ENCODE measurements around the gene CBLB.

Gene CBLB

GRCh38 chr3:105656651-105657504 lies 211.9 kb downstream of the CBLB start:
- no peak for DNase-seq
- CTCF ChIA-PET = interaction anchor here (1.1 kb wide), 1 partner anchor 104 kb away, joined by 5 read pairs; no protein-coding TSS in a partner anchor
- Mint-ChIP-seq H3K36me3 (peaks cover 38% of the 10 kb centered on the region), H3K4me3 (no peak overlapping the region), H3K4me1 (no peaks in the 10 kb centered on the region), H3K9me3 (no peaks in the 10 kb centered on the region), H3K27ac (no peak overlapping the region), H3K27me3 (no peaks in the 10 kb centered on the region)

- H3K27ac Mint-ChIP-seq = no peak overlapping the region
- peaks cover 3% of the 10 kb centered on the region for H3K27me3 Mint-ChIP-seq
- H3K9me3 Mint-ChIP-seq = no peaks in the 10 kb centered on the region
- no peak overlapping the region for H3K4me3 Mint-ChIP-seq
- H3K4me1 Mint-ChIP-seq = no peaks in the 10 kb centered on the region
- peaks cover 25% of the 10 kb centered on the region for H3K36me3 Mint-ChIP-seq
- CTCF ChIA-PET = no interaction called here
- no peak for DNase-seq
These were observed 214.9 kb downstream of the CBLB start for GRCh38 chr3:105653868-105654267.

- DNase-seq = no peak
- no peaks in the 10 kb centered on the region for H3K4me1 Mint-ChIP-seq
- no peak overlapping the region for H3K4me3 Mint-ChIP-seq
- no peaks in the 10 kb centered on the region for H3K9me3 Mint-ChIP-seq
- H3K36me3 Mint-ChIP-seq = peaks cover 18% of the 10 kb centered on the region
- CTCF ChIA-PET = no interaction called here
- H3K27me3 Mint-ChIP-seq = peaks cover 4% of the 10 kb centered on the region
- H3K27ac Mint-ChIP-seq = no peak overlapping the region
These were observed 215.6 kb downstream of the CBLB start for GRCh38 chr3:105653166-105653565.

- Mint-ChIP-seq H3K9me3 (no peaks in the 10 kb centered on the region), H3K4me1 (no peaks in the 10 kb centered on the region), H3K27ac (no peak overlapping the region), H3K4me3 (no peak overlapping the region), H3K36me3 (no peaks in the 10 kb centered on the region), H3K27me3 (peaks cover 7% of the 10 kb centered on the region)
- CTCF ChIA-PET = no interaction called here
- no peak for DNase-seq
These were observed 219.3 kb downstream of the CBLB start for GRCh38 chr3:105649480-105649879.

GRCh38 chr3:105647047-105647446 lies 221.8 kb downstream of the CBLB start:
- Mint-ChIP-seq H3K9me3 (no peaks in the 10 kb centered on the region), H3K27ac (no peak overlapping the region), H3K4me3 (no peak overlapping the region), H3K36me3 (no peaks in the 10 kb centered on the region), H3K27me3 (peaks cover 7% of the 10 kb centered on the region), H3K4me1 (no peaks in the 10 kb centered on the region)
- DNase-seq = no peak
- CTCF ChIA-PET = no interaction called here

- DNase-seq = no peak
- Mint-ChIP-seq H3K4me3 (no peak overlapping the region), H3K27ac (no peak overlapping the region), H3K4me1 (no peaks in the 10 kb centered on the region), H3K27me3 (no peaks in the 10 kb centered on the region), H3K9me3 (no peaks in the 10 kb centered on the region), H3K36me3 (no peaks in the 10 kb centered on the region)
- CTCF ChIA-PET = no interaction called here
These were observed 229.7 kb downstream of the CBLB start for GRCh38 chr3:105639131-105639530.

- H3K27ac Mint-ChIP-seq = no peak overlapping the region
- no peaks in the 10 kb centered on the region for H3K4me1 Mint-ChIP-seq
- CTCF ChIA-PET = no interaction called here
- no peaks in the 10 kb centered on the region for H3K36me3 Mint-ChIP-seq
- no peak for DNase-seq
- H3K27me3 Mint-ChIP-seq = peaks cover 3% of the 10 kb centered on the region
- no peak overlapping the region for H3K4me3 Mint-ChIP-seq
- no peaks in the 10 kb centered on the region for H3K9me3 Mint-ChIP-seq
These were observed 234.1 kb downstream of the CBLB start for GRCh38 chr3:105634708-105635107.

GRCh38 chr3:105629718-105630117 lies 239.1 kb downstream of the CBLB start:
- DNase-seq = no peak
- Mint-ChIP-seq H3K4me1 (no peaks in the 10 kb centered on the region), H3K4me3 (no peak overlapping the region), H3K36me3 (no peaks in the 10 kb centered on the region), H3K9me3 (no peaks in the 10 kb centered on the region), H3K27me3 (peaks cover 3% of the 10 kb centered on the region), H3K27ac (no peak overlapping the region)
- CTCF ChIA-PET = no interaction called here

- CTCF ChIA-PET = no interaction called here
- no peak for DNase-seq
- no peaks in the 10 kb centered on the region for H3K36me3 Mint-ChIP-seq
- H3K9me3 Mint-ChIP-seq = no peaks in the 10 kb centered on the region
- no peaks in the 10 kb centered on the region for H3K4me1 Mint-ChIP-seq
- peaks cover 3% of the 10 kb centered on the region for H3K27me3 Mint-ChIP-seq
- H3K4me3 Mint-ChIP-seq = no peak overlapping the region
- H3K27ac Mint-ChIP-seq = no peak overlapping the region
These were observed 242.1 kb downstream of the CBLB start for GRCh38 chr3:105626739-105627138.

GRCh38 chr3:105622169-105622568 lies 246.6 kb downstream of the CBLB start:
- Mint-ChIP-seq H3K27ac (no peak overlapping the region), H3K4me1 (no peaks in the 10 kb centered on the region), H3K36me3 (no peaks in the 10 kb centered on the region), H3K9me3 (no peaks in the 10 kb centered on the region), H3K4me3 (no peak overlapping the region), H3K27me3 (no peaks in the 10 kb centered on the region)
- CTCF ChIA-PET = no interaction called here
- DNase-seq = no peak

GRCh38 chr3:105620236-105620635 lies 248.6 kb downstream of the CBLB start:
- H3K4me1 Mint-ChIP-seq = no peaks in the 10 kb centered on the region
- H3K9me3 Mint-ChIP-seq = no peaks in the 10 kb centered on the region
- H3K4me3 Mint-ChIP-seq = no peak overlapping the region
- H3K27ac Mint-ChIP-seq = no peak overlapping the region
- CTCF ChIA-PET = no interaction called here
- DNase-seq = no peak
- no peaks in the 10 kb centered on the region for H3K27me3 Mint-ChIP-seq
- H3K36me3 Mint-ChIP-seq = no peaks in the 10 kb centered on the region

GRCh38 chr3:105619651-105620050 lies 249.2 kb downstream of the CBLB start:
- no peak for DNase-seq
- CTCF ChIA-PET = no interaction called here
- no peaks in the 10 kb centered on the region for H3K4me1 Mint-ChIP-seq
- no peaks in the 10 kb centered on the region for H3K9me3 Mint-ChIP-seq
- H3K36me3 Mint-ChIP-seq = no peaks in the 10 kb centered on the region
- no peaks in the 10 kb centered on the region for H3K27me3 Mint-ChIP-seq
- no peak overlapping the region for H3K4me3 Mint-ChIP-seq
- H3K27ac Mint-ChIP-seq = no peak overlapping the region

GRCh38 chr3:105618556-105618955 lies 250.3 kb downstream of the CBLB start:
- H3K4me1 Mint-ChIP-seq = no peaks in the 10 kb centered on the region
- no peak overlapping the region for H3K27ac Mint-ChIP-seq
- CTCF ChIA-PET = no interaction called here
- H3K36me3 Mint-ChIP-seq = no peaks in the 10 kb centered on the region
- H3K4me3 Mint-ChIP-seq = no peak overlapping the region
- no peaks in the 10 kb centered on the region for H3K9me3 Mint-ChIP-seq
- no peak for DNase-seq
- H3K27me3 Mint-ChIP-seq = peaks cover under 1% of the 10 kb centered on the region

GRCh38 chr3:105616374-105617121 lies 252.3 kb downstream of the CBLB start:
- Mint-ChIP-seq H3K27ac (no peak overlapping the region), H3K36me3 (no peaks in the 10 kb centered on the region), H3K4me3 (no peak overlapping the region), H3K27me3 (peaks cover 5% of the 10 kb centered on the region), H3K9me3 (no peaks in the 10 kb centered on the region), H3K4me1 (no peaks in the 10 kb centered on the region)
- CTCF ChIA-PET = no interaction called here
- no peak for DNase-seq

- H3K4me3 Mint-ChIP-seq = no peak overlapping the region
- no peaks in the 10 kb centered on the region for H3K9me3 Mint-ChIP-seq
- no peak for DNase-seq
- H3K36me3 Mint-ChIP-seq = no peaks in the 10 kb centered on the region
- CTCF ChIA-PET = no interaction called here
- H3K27ac Mint-ChIP-seq = no peak overlapping the region
- peaks cover 5% of the 10 kb centered on the region for H3K27me3 Mint-ChIP-seq
- H3K4me1 Mint-ChIP-seq = no peaks in the 10 kb centered on the region
These were observed 253.0 kb downstream of the CBLB start for GRCh38 chr3:105615814-105616213.

All from activated naive CD4-positive, alpha-beta T cell treated with anti-CD3 and anti-CD28 coated beads, Interleukin-2, amount 10 ng/mL, durations not matched to agents 7 days and 5 days (primary cell).